HG02884 (cell line): ENCODE results near the gene MOB1B.
"Not testable (repeated sequence)": the region's sequence is repeated elsewhere in the genome, so short reads cannot be mapped to it uniquely, and the experiment has no call there.

Experiments used
- ATAC-seq: cut with Tn5 transposase; IDR thresholded peaks from one replicate; pipeline ENCODE4 v1.9.1; 2021; ENCODE audit warnings: mild to moderate bottlenecking, moderate library complexity; ENCODE audit not compliant: unreplicated experiment

Gene MOB1B

GRCh38 chr4:71004281-71004851 is 102.2 kb downstream of the MOB1B start:
- ATAC-seq: peak; percentile 23

GRCh38 chr4:71005025-71005424 is 102.9 kb downstream of the MOB1B start:
- not testable (repeated sequence) for ATAC-seq

- peak; percentile 86 for ATAC-seq
Observed at GRCh38 chr4:71006203-71006907, 104.2 kb downstream of the MOB1B start.

- no peak for ATAC-seq
Observed at GRCh38 chr4:71008196-71008595, 106.0 kb downstream of the MOB1B start.

- ATAC-seq: no peak
Observed at GRCh38 chr4:71009086-71009485, 106.9 kb downstream of the MOB1B start.

GRCh38 chr4:71009890-71010588 is 107.9 kb downstream of the MOB1B start:
- ATAC-seq: peak; percentile 46

- ATAC-seq: no peak
Observed at GRCh38 chr4:71011451-71011850, 109.3 kb downstream of the MOB1B start.

- not testable (repeated sequence) for ATAC-seq
Observed at GRCh38 chr4:71017391-71017790, 115.2 kb downstream of the MOB1B start.

GRCh38 chr4:71020611-71021010 is 118.4 kb downstream of the MOB1B start:
- no peak for ATAC-seq

GRCh38 chr4:71025654-71026053 is 123.5 kb downstream of the MOB1B start:
- ATAC-seq: no peak

GRCh38 chr4:71026086-71026485 is 123.9 kb downstream of the MOB1B start:
- ATAC-seq: no peak

GRCh38 chr4:71027611-71028010 is 125.4 kb downstream of the MOB1B start:
- no peak for ATAC-seq

GRCh38 chr4:71029504-71029903 is 127.3 kb downstream of the MOB1B start:
- no peak for ATAC-seq

GRCh38 chr4:71032106-71032505 is 129.9 kb downstream of the MOB1B start:
- not testable (repeated sequence) for ATAC-seq
